Measurements from ENCODE around the gene ACTR5.

GRCh38 chr20:38815446-38815845, 67.2 kb downstream of the ACTR5 start:
- TF ChIP-seq POLR2A (IDR thresholded peaks at IDR 0.05; ENCODE audit: extremely low read depth, insufficient read length) = no peak
- TF ChIP-seq CTCF (IDR thresholded peaks at IDR 0.05; ENCODE audit: low read depth, low read length) = no peak
- no peak for TF ChIP-seq MYC (IDR thresholded peaks at IDR 0.05; ENCODE audit: low read depth, low read length)
- TF ChIP-seq MAX (IDR thresholded peaks at IDR 0.05; ENCODE audit: low read depth, low read length) = no peak

All from NB4 (cell line).